Heart left ventricle (tissue), 16 donors: ENCODE measurements around the gene ZNF341. TPM values are rescaled to one million over a fixed set of nuclear protein-coding genes. Genes with fewer than 3 reads are reported as not detected.
A peak's percentile ranks its signal among the peaks of the same experiment; 100 is the strongest.

ENCODE experiments used
- ATAC-seq, 4 donors: fragments of 200-7000 bp; cut with Tn5 transposase; one replicate each; pipeline ENCODE4 v1.9.1; 2020 to 2022; ENCODE audit warnings: moderate library complexity in 4 of 4, mild to moderate bottlenecking in 3 of 4, moderate number of reproducible peaks in 1 of 4
- DNase-seq, 5 donors: peaks; one replicate each; pipeline ENCODE4 v3.0.0-alpha.2; 2020
- H3K27ac ChIP-seq, 12 donors: fragments of 200-600 bp; sonication (generic) in 4 of 12; one replicate each; pipeline versions ENCODE4 v1.5.0 to v1.8.0; 2016 to 2022; ENCODE audit warnings: mild to moderate bottlenecking in 2 of 12
- H3K27me3 ChIP-seq, 9 donors: fragments of 200-600 bp; sonication (generic) in 2 of 9; one replicate each; pipeline versions ENCODE4 v1.5.1 to v1.8.0; 2016 to 2022; ENCODE audit warnings: mild to moderate bottlenecking in 3 of 9
- H3K36me3 ChIP-seq, 9 donors: fragments of 200-600 bp; sonication (generic) in 2 of 9; one replicate each; pipeline versions ENCODE4 v1.5.0 to v1.8.0; 2018 to 2022; ENCODE audit warnings: mild to moderate bottlenecking in 2 of 9
- H3K4me1 ChIP-seq, 12 donors: fragments of 200-600 bp; sonication (generic) in 4 of 12; one replicate each; pipeline versions ENCODE4 v1.5.0 to v1.8.0; 2016 to 2022; ENCODE audit warnings: mild to moderate bottlenecking in 3 of 12
- H3K4me3 ChIP-seq, 12 donors: fragments of 200-600 bp; sonication (generic) in 4 of 12; one replicate each; pipeline versions ENCODE4 v1.5.0 to v1.8.0; 2017 to 2022; ENCODE audit warnings: mild to moderate bottlenecking in 9 of 12, moderate library complexity in 4 of 12
- H3K9me3 ChIP-seq, 12 donors: fragments of 200-600 bp; sonication (generic) in 4 of 12; one replicate each; pipeline versions ENCODE4 v1.5.0 to v1.8.0; 2016 to 2022; ENCODE audit warnings: mild to moderate bottlenecking in 1 of 12
- CTCF ChIP-seq, 12 donors: fragments of 200-600 bp; sonication (generic) in 4 of 12; IDR thresholded peaks; one replicate each; pipeline versions ENCODE4 v1.5.0 to v1.8.0; 2018 to 2022; ENCODE audit warnings: antibody characterized with exemption in 12 of 12, mild to moderate bottlenecking in 5 of 12
- POLR2A ChIP-seq, 2 donors: fragments of 450-650 bp; IDR thresholded peaks; one replicate each; pipeline ENCODE4 v1.6.1; 2017; ENCODE audit warnings: antibody characterized with exemption in 2 of 2, mild to moderate bottlenecking in 2 of 2, moderate library complexity in 2 of 2
- WGBS, 4 donors: extraction: QIAGEN DNeasy Blood & Tissue Kit in 2 of 4; methylation state at CpG; one replicate each; pipeline versions ENCODE4 v1.1.5 to v1.1.7; 2013 to 2018; 5-methylcytosine and 5-hydroxymethylcytosine counted together
- intact Hi-C, 10 donors: fragments of 100-400 bp; cut with DNase I; formaldehyde crosslinking; loops; one replicate each; pipeline versions ENCODE4 v1.11.1 to v1.14.2; 2022
- polyA plus RNA-seq, 2 donors: library from polyadenylated mRNA; stranded (reverse); fragments of 200-250 nt; gene quantifications; one replicate each; pipeline ENCODE4 v1.2.3, GENCODE V29; 2013
- total RNA-seq, 9 donors: library from RNA; depleted of rRNA in 2 of 9; stranded (reverse); fragments of >200 nt in 2 of 9; fragmentation: NEBNext Ultra II Directional in 3 of 9; extraction: Animal tissue kit (Norgen Biotek cat#: 25700) in 3 of 9; gene quantifications; one replicate each; pipeline versions ENCODE4 v1.1.0 to v1.2.4, GENCODE V29; 2016 to 2023
- donor health status: ischemic (EF 13 %, LVEDD 7.1; RV severe dilation, severe dysfunction).
- donor health status: healthy with polysubstance abuse.
- donor health status: DM: no; HTN: yes; CAD: no.
- donor health status: DM: no; HTN: no; CAD: no.
- donor health status: ischemic (EF 25% LVEDD 6.9; RV normal size, moderate dysfunction).
- donor health status: ischemic (EF 25% LVEDD 5.7; RV mildly dilated, moderate dysfunction).
- donor health status: healthy.
- donor health status: DM: yes; HTN: yes; CAD: no.
- donor health status: ischemic (EF 35%, LVEDD 5.7; RV mildly dilated, moderate dysfunction).
- donor health status: nonischemic (EF 11% LVEDD 7.7; RV severe dilation, severe dysfunction).
- donor health status: DM: yes; HTN: yes; CAD: no.
- donor health status: PGD.
- donor health status: ischemic (EF 29% LVEDD 5.4; RV normal size, mild dysfunction).
- donor health status: nonischemic (EF 23%, LVEDD 6.1; RV moderate dilation, normal function).

The ZNF341 gene
- total and polyA plus RNA-seq, 11 donors, result 1.2 to 3.3 (median 1.7) TPM

- H3K4me3 ChIP-seq, result no peak overlapping the region
- DNase-seq (peak in 2 of 5 donors; percentile 32 to 52), ATAC-seq (peak in 3 of 4 donors; percentile 68 to 87 (median 73))
- H3K4me1 ChIP-seq, result no peaks in the 10 kb centered on the region
- no peaks in the 10 kb centered on the region for H3K9me3 ChIP-seq
- intact Hi-C loops, result loop anchor here in 2 of 10 donors (10.0 kb wide), 1 partner anchor 355 kb away; no protein-coding TSS in a partner anchor
- H3K27me3 ChIP-seq, result no peaks in the 10 kb centered on the region
- peaks cover 0 to 53% (median 21%) of the 10 kb centered on the region in 9 donors for H3K36me3 ChIP-seq
- WGBS, 4 donors, result 57 to 100% (median 61%) methylated on average over 1 to 10 of the region's 10 CpGs
- no peak overlapping the region for H3K27ac ChIP-seq
- TF ChIP-seq POLR2A (IDR thresholded peaks at IDR 0.05) (no peak), CTCF (IDR thresholded peaks at IDR 0.05) (peak in 9 of 12 donors; percentile 6 to 44 (median 29))
Observed at GRCh38 chr20:33770005-33770404, 38.2 kb downstream of the ZNF341 start.

GRCh38 chr20:33771938-33772337 lies 40.1 kb downstream of the ZNF341 start:
- Histone ChIP-seq H3K27ac (no peak overlapping the region), H3K9me3 (no peaks in the 10 kb centered on the region), H3K27me3 (no peaks in the 10 kb centered on the region), H3K4me1 (no peaks in the 10 kb centered on the region), H3K4me3 (no peak overlapping the region), H3K36me3 (peaks cover 0 to 41% (median 16%) of the 10 kb centered on the region in 9 donors)
- TF ChIP-seq CTCF (IDR thresholded peaks at IDR 0.05), result no peak
- no peak for TF ChIP-seq POLR2A (IDR thresholded peaks at IDR 0.05)
- no peak for DNase-seq
- intact Hi-C loops, result loop anchor here in 2 of 10 donors (10.0 kb wide), 1 partner anchor 353 kb away; no protein-coding TSS in a partner anchor
- 96 to 98% (median 97%) methylated on average over 5 of the region's 5 CpGs for WGBS, 4 donors
- ATAC-seq, result no peak

- Histone ChIP-seq H3K9me3 (no peaks in the 10 kb centered on the region), H3K27ac (no peak overlapping the region), H3K4me3 (no peak overlapping the region), H3K36me3 (peaks cover 0 to 36% (median 11%) of the 10 kb centered on the region in 9 donors), H3K4me1 (no peaks in the 10 kb centered on the region), H3K27me3 (no peaks in the 10 kb centered on the region)
- intact Hi-C loops, result loop anchor here in 2 of 10 donors (10.0 kb wide), 1 partner anchor 352 kb away; no protein-coding TSS in a partner anchor
- WGBS, 4 donors, result 82 to 88% (median 87%) methylated on average over 3 of the region's 3 CpGs
- TF ChIP-seq CTCF (IDR thresholded peaks at IDR 0.05) (no peak), POLR2A (IDR thresholded peaks at IDR 0.05) (no peak)
- DNase-seq (no peak), ATAC-seq (no peak)
Observed at GRCh38 chr20:33772439-33772838, 40.6 kb downstream of the ZNF341 start.

- ATAC-seq, result peak in 2 of 4 donors; percentile 58 to 59
- intact Hi-C loops, result loop anchor here in 2 of 10 donors (10.0 kb wide), 1 partner anchor 351 kb away; no protein-coding TSS in a partner anchor
- no peak for TF ChIP-seq POLR2A (IDR thresholded peaks at IDR 0.05)
- no peak for TF ChIP-seq CTCF (IDR thresholded peaks at IDR 0.05)
- DNase-seq, result no peak
- 59 to 82% (median 81%) methylated on average over 2 of the region's 2 CpGs for WGBS, 4 donors
- Histone ChIP-seq H3K27ac (no peak overlapping the region), H3K9me3 (no peaks in the 10 kb centered on the region), H3K4me3 (no peak overlapping the region), H3K27me3 (no peaks in the 10 kb centered on the region), H3K36me3 (peaks cover 0 to 25% (median 8%) of the 10 kb centered on the region in 9 donors), H3K4me1 (no peaks in the 10 kb centered on the region)
Observed at GRCh38 chr20:33773412-33774089, 41.8 kb downstream of the ZNF341 start.
